Mammary epithelial cell (primary cell): Measurements from ENCODE around the gene PXMP2.

ENCODE experiments used
- EZH2 ChIP-seq: IDR thresholded peaks from 2 replicates; pipeline ENCODE4 v1.6.1; 2012; ENCODE audit warnings: low read length, inconsistent platforms, borderline replicate concordance
- TF ChIP-seq, protein P1 (sequence below), 2 donors: IDR thresholded peaks in 1 of 2; conservative IDR thresholded peaks in 1 of 2; 2 replicates each; pipeline ENCODE4 v1.5.1; 2011 to 2012; ENCODE audit warnings: inconsistent platforms in 2 of 2, low read length in 2 of 2, mild to moderate bottlenecking in 2 of 2, control low read depth in 1 of 2, low read depth in 1 of 2; ENCODE audit not compliant: insufficient read depth in 1 of 2; ENCODE audit errors: extremely low read depth in 1 of 2

DNA sequence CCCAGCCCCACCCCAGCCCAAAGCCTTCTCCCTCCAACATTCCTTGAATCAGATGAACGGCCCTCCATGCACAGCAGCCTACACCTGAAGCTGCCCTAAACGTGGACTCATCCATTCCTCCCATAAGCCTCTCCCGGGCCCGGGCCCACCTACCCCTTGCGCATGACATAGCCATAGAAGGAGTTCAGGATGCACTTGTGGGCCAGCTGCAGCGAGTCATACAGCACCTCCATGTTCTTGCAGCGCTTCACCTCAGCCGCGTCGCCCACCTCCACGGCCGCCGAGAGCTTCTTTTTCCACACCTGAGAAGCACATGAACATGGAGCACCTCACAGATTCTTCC lies 22.3 kb upstream of the PXMP2 start:
- TF ChIP-seq, protein P1, sequence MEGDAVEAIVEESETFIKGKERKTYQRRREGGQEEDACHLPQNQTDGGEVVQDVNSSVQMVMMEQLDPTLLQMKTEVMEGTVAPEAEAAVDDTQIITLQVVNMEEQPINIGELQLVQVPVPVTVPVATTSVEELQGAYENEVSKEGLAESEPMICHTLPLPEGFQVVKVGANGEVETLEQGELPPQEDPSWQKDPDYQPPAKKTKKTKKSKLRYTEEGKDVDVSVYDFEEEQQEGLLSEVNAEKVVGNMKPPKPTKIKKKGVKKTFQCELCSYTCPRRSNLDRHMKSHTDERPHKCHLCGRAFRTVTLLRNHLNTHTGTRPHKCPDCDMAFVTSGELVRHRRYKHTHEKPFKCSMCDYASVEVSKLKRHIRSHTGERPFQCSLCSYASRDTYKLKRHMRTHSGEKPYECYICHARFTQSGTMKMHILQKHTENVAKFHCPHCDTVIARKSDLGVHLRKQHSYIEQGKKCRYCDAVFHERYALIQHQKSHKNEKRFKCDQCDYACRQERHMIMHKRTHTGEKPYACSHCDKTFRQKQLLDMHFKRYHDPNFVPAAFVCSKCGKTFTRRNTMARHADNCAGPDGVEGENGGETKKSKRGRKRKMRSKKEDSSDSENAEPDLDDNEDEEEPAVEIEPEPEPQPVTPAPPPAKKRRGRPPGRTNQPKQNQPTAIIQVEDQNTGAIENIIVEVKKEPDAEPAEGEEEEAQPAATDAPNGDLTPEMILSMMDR (conservative IDR thresholded peaks at IDR 0.05 in 1 of 2, IDR thresholded peaks at IDR 0.05 in 1 of 2; ENCODE audit: extremely low read depth in 1 of 2, insufficient read depth in 1 of 2, low read depth in 1 of 2, low read length in 2 of 2) = no peak
- TF ChIP-seq EZH2 = no peak
